H1 (cell line): ENCODE measurements around the gene OR7D2. TPM values are rescaled to one million over a fixed set of nuclear protein-coding genes. Genes with fewer than 3 reads are reported as not detected.

ENCODE experiments used
- BACH1 ChIP-seq: IDR thresholded peaks from 2 replicates; pipeline ENCODE4 v1.6.1; 2012; ENCODE audit warnings: low read length, improper control_type of control experiment
- CEBPB ChIP-seq: IDR thresholded peaks from 2 replicates; pipeline ENCODE4 v1.6.1; 2012; ENCODE audit warnings: low read depth, low read length
- CHD1 ChIP-seq: IDR thresholded peaks from 2 replicates; pipeline ENCODE4 v1.6.1; 2012; ENCODE audit warnings: low read depth, low read length, improper control_type of control experiment
- CHD2 ChIP-seq: IDR thresholded peaks from 2 replicates; pipeline ENCODE4 v1.6.1; 2012; ENCODE audit warnings: low read length, improper control_type of control experiment
- HDAC2 ChIP-seq, 2 experiments: fragments of 300-600 bp in 1 of 2; sonication (generic) in 1 of 2; IDR thresholded peaks; 2 replicates each; pipeline ENCODE4 v1.6.1; 2011 to 2012; ENCODE audit warnings: low read depth in 2 of 2, low read length in 2 of 2, mild to moderate bottlenecking in 2 of 2, moderate library complexity in 2 of 2, borderline replicate concordance in 1 of 2, inconsistent platforms in 1 of 2
- POU5F1 ChIP-seq: IDR thresholded peaks from 2 replicates; pipeline ENCODE4 v1.6.1; 2011; ENCODE audit warnings: low read depth, mild to moderate bottlenecking, low read length, moderate library complexity
- SP4 ChIP-seq: IDR thresholded peaks from 2 replicates; pipeline ENCODE4 v1.6.1; 2012; ENCODE audit warnings: low read length, inconsistent platforms
- TAF7 ChIP-seq: optimal IDR thresholded peaks from 2 replicates; pipeline ENCODE3; 2011; ENCODE audit warnings: low read depth, mild to moderate bottlenecking, inconsistent platforms, low read length, moderate library complexity, borderline replicate concordance
- TCF12 ChIP-seq: IDR thresholded peaks from 2 replicates; pipeline ENCODE4 v1.6.1; 2011; ENCODE audit warnings: low read depth, mild to moderate bottlenecking, low read length
- polyA plus RNA-seq, 7 experiments: library from polyadenylated mRNA; depleted of rRNA in 3 of 7; stranded (reverse) in 5 of 7; unstranded in 2 of 7; fragments of >200 nt in 5 of 7; fragments of 200-250 nt in 2 of 7; gene quantifications; 1 replicate in 5 of 7; 2 replicates in 1 of 7; 4 replicates in 1 of 7; pipeline versions ENCODE4 v1.2.1 to v1.2.3, GENCODE V29; 2011 to 2013; ENCODE audit warnings: missing spikeins in 2 of 7, mixed read lengths in 2 of 7
- total RNA-seq: library from RNA; stranded (reverse); fragmentation: NEBNext Ultra II Directional; extraction: Animal tissue kit (Norgen Biotek cat#: 25700); gene quantifications from 2 replicates; pipeline ENCODE4 v1.2.1, GENCODE V29; 2021
- TF ChIP-seq, protein P1 (sequence below): fragments of 300-600 bp; sonication (generic); IDR thresholded peaks from 2 replicates; pipeline ENCODE4 v1.7.1; 2012; ENCODE audit warnings: low read length, moderate library complexity, mild to moderate bottlenecking, inconsistent platforms; ENCODE audit not compliant: insufficient replicate concordance
- TF ChIP-seq, protein P2 (sequence below): IDR thresholded peaks from 2 replicates; pipeline ENCODE4 v1.6.1; 2012; ENCODE audit warnings: low read length, inconsistent platforms

Gene OR7D2
- total and polyA plus RNA-seq, 2 of the 8 experiments (the other 6 are each of a cell fraction or from before 2014, with no cell fraction given) = 0.02 TPM; not detected in 1

DNA sequence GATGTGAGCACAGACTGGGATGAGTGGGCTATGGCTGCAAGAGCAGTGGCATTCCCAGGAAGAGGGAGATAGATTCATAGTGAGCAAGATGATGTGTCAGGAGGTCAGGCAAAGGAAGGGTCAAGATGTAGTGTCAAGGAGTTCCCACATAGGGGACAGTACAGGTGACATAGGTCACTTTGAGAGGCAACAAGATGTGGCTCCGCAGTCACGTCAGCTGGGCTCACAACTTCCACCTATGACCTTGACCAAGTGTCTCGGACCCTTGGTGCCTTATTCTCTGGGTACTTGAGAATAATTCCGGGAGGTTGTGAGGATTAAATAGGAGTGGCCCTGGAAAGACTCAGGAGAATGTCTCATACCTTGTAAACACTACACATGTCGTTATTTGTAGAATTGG is 28.1 kb upstream of the OR7D2 start (continued):
- TF ChIP-seq, protein P1, sequence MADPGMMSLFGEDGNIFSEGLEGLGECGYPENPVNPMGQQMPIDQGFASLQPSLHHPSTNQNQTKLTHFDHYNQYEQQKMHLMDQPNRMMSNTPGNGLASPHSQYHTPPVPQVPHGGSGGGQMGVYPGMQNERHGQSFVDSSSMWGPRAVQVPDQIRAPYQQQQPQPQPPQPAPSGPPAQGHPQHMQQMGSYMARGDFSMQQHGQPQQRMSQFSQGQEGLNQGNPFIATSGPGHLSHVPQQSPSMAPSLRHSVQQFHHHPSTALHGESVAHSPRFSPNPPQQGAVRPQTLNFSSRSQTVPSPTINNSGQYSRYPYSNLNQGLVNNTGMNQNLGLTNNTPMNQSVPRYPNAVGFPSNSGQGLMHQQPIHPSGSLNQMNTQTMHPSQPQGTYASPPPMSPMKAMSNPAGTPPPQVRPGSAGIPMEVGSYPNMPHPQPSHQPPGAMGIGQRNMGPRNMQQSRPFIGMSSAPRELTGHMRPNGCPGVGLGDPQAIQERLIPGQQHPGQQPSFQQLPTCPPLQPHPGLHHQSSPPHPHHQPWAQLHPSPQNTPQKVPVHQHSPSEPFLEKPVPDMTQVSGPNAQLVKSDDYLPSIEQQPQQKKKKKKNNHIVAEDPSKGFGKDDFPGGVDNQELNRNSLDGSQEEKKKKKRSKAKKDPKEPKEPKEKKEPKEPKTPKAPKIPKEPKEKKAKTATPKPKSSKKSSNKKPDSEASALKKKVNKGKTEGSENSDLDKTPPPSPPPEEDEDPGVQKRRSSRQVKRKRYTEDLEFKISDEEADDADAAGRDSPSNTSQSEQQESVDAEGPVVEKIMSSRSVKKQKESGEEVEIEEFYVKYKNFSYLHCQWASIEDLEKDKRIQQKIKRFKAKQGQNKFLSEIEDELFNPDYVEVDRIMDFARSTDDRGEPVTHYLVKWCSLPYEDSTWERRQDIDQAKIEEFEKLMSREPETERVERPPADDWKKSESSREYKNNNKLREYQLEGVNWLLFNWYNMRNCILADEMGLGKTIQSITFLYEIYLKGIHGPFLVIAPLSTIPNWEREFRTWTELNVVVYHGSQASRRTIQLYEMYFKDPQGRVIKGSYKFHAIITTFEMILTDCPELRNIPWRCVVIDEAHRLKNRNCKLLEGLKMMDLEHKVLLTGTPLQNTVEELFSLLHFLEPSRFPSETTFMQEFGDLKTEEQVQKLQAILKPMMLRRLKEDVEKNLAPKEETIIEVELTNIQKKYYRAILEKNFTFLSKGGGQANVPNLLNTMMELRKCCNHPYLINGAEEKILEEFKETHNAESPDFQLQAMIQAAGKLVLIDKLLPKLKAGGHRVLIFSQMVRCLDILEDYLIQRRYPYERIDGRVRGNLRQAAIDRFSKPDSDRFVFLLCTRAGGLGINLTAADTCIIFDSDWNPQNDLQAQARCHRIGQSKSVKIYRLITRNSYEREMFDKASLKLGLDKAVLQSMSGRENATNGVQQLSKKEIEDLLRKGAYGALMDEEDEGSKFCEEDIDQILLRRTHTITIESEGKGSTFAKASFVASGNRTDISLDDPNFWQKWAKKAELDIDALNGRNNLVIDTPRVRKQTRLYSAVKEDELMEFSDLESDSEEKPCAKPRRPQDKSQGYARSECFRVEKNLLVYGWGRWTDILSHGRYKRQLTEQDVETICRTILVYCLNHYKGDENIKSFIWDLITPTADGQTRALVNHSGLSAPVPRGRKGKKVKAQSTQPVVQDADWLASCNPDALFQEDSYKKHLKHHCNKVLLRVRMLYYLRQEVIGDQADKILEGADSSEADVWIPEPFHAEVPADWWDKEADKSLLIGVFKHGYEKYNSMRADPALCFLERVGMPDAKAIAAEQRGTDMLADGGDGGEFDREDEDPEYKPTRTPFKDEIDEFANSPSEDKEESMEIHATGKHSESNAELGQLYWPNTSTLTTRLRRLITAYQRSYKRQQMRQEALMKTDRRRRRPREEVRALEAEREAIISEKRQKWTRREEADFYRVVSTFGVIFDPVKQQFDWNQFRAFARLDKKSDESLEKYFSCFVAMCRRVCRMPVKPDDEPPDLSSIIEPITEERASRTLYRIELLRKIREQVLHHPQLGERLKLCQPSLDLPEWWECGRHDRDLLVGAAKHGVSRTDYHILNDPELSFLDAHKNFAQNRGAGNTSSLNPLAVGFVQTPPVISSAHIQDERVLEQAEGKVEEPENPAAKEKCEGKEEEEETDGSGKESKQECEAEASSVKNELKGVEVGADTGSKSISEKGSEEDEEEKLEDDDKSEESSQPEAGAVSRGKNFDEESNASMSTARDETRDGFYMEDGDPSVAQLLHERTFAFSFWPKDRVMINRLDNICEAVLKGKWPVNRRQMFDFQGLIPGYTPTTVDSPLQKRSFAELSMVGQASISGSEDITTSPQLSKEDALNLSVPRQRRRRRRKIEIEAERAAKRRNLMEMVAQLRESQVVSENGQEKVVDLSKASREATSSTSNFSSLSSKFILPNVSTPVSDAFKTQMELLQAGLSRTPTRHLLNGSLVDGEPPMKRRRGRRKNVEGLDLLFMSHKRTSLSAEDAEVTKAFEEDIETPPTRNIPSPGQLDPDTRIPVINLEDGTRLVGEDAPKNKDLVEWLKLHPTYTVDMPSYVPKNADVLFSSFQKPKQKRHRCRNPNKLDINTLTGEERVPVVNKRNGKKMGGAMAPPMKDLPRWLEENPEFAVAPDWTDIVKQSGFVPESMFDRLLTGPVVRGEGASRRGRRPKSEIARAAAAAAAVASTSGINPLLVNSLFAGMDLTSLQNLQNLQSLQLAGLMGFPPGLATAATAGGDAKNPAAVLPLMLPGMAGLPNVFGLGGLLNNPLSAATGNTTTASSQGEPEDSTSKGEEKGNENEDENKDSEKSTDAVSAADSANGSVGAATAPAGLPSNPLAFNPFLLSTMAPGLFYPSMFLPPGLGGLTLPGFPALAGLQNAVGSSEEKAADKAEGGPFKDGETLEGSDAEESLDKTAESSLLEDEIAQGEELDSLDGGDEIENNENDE = no peak
- no peak for TF ChIP-seq CEBPB
- TF ChIP-seq SP4 = no peak
- TF ChIP-seq BACH1 = no peak
- TF ChIP-seq TAF7 = no peak
- TF ChIP-seq CHD2 = no peak
- no peak for TF ChIP-seq HDAC2 (IDR thresholded peaks at IDR 0.05; ENCODE audit: borderline replicate concordance in 1 of 2, low read depth in 2 of 2, low read length in 2 of 2)
- TF ChIP-seq POU5F1 = no peak
- TF ChIP-seq CHD1 = no peak
- TF ChIP-seq TCF12 = no peak
- TF ChIP-seq, protein P2, sequence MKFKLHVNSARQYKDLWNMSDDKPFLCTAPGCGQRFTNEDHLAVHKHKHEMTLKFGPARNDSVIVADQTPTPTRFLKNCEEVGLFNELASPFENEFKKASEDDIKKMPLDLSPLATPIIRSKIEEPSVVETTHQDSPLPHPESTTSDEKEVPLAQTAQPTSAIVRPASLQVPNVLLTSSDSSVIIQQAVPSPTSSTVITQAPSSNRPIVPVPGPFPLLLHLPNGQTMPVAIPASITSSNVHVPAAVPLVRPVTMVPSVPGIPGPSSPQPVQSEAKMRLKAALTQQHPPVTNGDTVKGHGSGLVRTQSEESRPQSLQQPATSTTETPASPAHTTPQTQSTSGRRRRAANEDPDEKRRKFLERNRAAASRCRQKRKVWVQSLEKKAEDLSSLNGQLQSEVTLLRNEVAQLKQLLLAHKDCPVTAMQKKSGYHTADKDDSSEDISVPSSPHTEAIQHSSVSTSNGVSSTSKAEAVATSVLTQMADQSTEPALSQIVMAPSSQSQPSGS = no peak
